ENCODE results near the gene DUSP18.
A peak's percentile ranks its signal among the peaks of the same experiment; 100 is the strongest.
"Not testable (repeated sequence)": the region's sequence is repeated elsewhere in the genome, so short reads cannot be mapped to it uniquely, and the experiment has no call there.

The DUSP18 gene

GRCh38 chr22:30636226-30637077 lies 31.2 kb downstream of the DUSP18 start:
- peak; percentile 22 for DNase-seq

DNA sequence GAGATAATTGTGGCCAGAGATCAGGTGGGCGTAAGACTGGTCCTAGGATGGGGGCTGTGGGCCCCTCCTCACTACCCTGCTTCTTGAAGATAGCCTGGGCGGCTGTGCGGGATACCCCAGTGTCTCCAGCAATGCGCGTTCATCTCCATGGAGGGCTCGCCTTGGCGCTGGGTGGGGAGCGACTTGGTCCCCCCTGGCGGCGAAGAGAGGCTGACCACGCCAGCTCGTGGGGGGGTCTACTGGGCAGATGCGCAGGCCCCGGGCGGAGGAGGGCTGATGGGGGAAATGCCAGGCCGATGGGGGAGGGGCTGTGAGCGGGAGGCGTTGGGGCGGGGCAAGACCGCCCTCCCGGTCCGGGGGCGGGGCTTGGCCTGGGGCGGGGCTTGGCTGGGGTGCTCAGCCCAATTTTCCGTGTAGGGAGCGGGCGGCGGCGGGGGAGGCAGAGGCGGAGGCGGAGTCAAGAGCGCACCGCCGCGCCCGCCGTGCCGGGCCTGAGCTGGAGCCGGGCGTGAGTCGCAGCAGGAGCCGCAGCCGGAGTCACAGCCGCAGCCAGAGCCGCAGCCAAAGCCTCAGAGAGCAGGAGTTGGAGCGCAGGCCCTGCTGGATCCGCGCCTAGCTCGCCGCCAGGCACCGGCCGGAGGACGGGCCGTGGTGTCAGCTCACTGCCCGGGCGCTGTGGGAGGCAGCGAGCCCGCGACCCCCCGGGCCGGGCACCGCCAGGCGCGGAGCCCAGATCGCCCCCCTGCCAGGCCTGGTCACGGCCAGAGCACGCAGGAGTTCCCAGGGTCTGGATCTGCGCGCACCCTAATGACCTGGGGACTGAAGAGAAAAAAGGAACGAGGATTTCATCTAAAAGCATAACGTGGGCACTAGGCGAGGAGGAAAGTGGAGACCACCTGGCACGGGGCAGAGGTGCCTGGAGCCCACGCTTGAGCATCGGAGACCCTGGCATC lies 32.1 kb downstream of the DUSP18 start, which contains the start of gene SLC35E4:
Gene SLC35E4 (plus strand): TSS at position 509 of the 953 bp plus-strand sequence. CDS start 670 bp downstream, outside the sequence.
- DNase-seq = peak; percentile 80

- peak; percentile 55 for DNase-seq
These were observed 33.0 kb downstream of the DUSP18 start for GRCh38 chr22:30634471-30635233.

GRCh38 chr22:30631469-30631868 lies 36.2 kb downstream of the DUSP18 start:
- DNase-seq = not testable (repeated sequence)

DNA sequence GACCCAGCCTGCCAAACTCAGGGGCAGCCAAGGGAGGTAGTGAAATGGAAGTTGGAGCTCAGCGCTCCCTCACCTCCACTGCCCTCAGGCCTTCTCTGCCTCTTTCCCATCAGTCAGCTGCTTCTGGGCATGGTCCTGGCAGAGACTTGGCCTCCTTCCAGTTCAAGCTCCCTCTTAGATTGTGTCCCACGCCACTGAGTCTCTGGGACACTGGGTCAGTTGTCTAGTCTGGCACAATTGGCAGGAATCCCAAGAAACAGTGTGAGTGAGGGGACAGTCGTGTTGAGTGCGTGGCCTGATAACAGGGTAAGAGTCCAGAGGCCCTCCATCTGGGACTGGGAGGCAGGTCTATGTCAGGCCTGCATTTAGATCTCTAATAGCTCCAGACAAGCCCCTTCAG lies 39.2 kb downstream of the DUSP18 start:
- DNase-seq = peak; percentile 1

DNA sequence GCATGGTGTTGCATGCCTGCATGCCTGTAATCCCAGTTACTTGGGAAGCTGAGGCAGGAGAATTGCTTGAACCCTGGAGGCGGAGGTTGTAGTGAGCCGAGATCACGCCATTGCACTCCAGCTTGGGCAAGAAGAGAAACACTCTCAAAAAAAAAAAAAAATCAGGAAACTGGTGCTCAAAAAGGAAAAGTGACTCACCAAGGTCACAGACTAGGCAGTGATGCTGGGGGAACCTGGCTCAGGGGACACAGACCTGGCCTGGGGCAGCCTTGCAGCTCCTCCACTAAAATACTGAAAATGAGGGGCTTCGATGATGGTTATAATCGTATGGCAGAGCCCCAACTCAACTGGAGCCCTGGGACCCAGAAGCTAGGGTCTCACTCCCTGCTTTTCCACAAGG lies 40.2 kb downstream of the DUSP18 start:
- no peak for DNase-seq

DNA sequence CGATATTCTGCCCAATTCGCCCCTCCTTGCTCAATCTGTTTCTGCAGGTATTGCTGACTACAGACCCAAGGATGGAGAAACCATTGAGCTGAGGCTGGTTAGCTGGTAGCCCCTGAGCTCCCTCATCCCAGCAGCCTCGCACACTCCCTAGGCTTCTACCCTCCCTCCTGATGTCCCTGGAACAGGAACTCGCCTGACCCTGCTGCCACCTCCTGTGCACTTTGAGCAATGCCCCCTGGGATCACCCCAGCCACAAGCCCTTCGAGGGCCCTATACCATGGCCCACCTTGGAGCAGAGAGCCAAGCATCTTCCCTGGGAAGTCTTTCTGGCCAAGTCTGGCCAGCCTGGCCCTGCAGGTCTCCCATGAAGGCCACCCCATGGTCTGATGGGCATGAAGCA lies 41.3 kb downstream of the DUSP18 start:
- DNase-seq = no peak

DNA sequence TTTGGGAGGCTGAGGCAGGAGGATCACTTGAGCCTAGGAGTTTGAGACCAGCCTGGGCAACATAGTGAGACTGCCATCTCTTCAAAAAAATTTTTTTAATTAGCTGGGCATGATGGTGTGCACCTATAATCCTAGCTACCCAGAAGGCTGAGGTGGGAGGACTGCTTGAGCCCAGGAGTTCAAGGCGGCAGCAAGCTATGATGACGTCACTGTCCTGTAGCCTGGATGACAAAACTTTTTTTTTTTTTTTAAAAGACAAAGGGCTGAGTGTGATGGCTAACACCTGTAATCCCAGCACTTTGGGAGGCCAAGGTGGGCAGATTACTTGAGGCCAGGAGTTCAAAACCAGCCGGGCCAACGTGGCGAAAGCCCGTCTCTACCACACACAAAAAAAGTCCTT lies 47.8 kb downstream of the DUSP18 start:
- DNase-seq = not testable (repeated sequence)

DNA sequence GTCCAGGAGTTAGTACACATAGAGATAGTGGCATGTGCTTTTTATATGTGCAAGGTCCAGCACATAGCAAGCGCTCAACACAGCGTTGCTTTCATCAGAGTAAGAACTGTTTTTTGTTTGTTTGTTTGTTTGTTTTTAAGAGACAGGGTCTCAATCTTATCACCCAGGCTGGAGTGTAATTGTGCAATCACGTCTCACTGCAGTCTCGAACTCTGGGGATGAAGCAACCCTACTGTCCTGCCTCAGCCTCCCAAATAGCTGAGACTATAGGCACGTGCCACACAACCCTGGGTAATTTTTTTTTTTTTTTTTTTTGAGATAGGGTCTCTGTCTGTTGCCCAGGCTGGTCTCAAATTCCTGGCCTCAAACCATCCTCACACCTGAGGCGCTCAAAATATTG lies 49.9 kb downstream of the DUSP18 start:
- DNase-seq = no peak

- DNase-seq = no peak
These were observed 52.1 kb downstream of the DUSP18 start for GRCh38 chr22:30615543-30615954.

DNA sequence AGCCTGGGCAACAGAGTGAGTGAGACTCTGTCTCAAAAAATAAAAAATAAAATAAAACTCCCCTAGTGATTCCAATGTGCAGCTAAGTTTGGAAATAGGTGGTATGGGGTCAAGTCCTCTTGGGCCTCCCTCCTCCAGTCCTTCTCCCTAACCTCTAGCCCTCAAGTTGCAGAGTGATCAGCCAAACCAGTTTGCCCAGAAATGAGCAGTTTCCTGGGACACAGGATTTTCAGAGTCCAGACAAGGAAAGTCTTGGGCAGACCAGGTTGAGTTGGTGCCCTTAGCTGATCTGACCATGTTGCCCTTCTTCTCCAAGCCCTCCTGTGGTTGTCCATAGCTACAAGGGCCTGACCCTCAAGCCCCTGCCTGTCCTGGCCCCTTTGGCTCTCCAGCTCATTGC lies 52.8 kb downstream of the DUSP18 start:
- no peak for DNase-seq

- DNase-seq = no peak
These were observed 53.4 kb downstream of the DUSP18 start for GRCh38 chr22:30614268-30614667.

DNA sequence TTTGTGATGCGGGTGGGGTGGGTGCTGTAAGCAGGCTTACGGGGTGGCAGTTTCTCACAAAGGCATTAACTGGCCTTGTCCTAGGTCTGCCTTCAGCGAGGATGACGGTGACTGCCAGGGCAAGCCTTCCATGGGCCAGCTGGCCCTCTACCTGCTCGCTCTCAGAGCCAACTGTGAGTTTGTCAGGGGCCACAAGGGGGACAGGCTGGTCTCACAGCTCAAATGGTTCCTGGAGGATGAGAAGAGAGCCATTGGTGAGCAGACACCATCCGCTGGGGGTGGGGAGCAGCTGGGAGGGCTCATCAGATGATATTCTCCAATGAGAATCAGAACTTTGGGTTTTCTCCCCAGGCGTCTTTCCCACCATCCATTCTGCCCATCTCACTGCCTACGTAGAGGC lies 54.9 kb downstream of the DUSP18 start:
- DNase-seq = no peak

Measured in NCI-H1105 treated with DMSO at 0.1 percent for 48 hours (cell line).